Fibroblast of the conjunctiva (primary cell): ENCODE results near the gene QSOX2.

Experiments
- DNase-seq: peaks from one replicate; pipeline ENCODE4 v3.0.0-alpha.2; 2010; ENCODE audit warnings: low read depth

QSOX2 gene

DNA sequence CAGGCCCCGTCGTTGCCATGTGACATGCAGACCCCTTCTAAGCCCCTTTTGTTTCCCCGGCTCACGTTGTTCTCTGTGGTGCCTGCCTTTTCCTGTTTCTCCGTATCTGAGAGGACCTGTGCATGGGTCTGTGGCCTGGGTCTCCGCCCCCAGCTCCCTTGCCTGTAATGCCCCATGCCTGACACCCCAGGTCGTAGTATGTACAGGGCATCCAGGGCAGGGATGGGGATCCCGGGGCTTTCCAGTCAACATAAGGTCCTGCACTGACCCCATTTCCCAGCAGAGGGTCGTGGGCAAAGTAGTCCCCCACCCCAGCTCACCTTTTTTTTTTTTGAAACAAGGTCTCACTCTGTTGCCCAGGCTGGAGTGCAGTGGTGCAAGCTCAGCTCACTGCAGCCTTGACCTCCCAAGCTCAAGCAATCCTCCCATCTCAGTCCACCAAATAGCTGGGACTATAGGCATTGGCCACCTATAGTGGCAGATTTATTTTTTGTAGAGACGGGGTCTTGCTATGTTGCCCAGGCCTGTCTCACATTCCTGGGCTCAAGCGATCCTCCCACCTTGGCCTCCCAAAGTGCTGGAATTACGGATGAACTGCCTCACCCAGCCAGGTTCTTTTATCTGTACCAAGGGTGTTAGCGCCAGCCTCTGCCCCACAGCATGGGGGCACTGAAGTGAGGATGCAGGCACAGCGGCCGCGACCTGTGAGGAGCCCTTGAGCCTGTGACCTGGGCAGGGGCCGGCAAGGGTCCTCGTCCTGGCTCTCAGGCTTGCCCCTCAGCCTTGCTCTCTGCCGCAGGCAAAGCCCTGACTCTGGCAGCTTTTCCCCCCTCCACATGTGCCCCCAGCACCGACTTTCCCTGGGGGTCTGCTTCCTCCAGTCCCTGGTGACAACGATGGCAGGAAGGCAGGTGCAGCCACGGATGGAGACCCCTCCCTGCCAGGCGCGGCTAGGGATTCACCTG lies 19.1 kb upstream of the QSOX2 start:
- DNase-seq: no peak

DNA sequence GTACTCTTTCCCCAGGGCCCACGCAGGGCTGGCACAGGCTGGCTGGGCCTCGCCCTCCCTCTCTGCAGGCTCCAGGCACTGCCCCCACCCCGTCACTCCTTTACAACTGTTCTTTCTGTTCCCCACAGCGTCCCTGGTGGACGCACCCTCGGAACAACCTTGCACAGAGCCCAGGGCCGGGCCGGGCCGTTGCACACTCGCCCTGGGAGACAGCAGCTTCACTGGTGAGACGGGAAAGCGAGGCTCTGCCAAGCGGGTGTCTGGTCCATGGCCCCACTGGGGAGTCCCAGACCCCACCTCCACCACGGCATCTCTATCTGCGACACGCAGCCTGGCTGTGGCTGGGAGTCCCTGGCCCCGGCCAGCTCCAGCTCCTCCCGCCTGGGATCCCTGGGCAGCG lies 18.4 kb upstream of the QSOX2 start:
- DNase-seq: no peak

DNA sequence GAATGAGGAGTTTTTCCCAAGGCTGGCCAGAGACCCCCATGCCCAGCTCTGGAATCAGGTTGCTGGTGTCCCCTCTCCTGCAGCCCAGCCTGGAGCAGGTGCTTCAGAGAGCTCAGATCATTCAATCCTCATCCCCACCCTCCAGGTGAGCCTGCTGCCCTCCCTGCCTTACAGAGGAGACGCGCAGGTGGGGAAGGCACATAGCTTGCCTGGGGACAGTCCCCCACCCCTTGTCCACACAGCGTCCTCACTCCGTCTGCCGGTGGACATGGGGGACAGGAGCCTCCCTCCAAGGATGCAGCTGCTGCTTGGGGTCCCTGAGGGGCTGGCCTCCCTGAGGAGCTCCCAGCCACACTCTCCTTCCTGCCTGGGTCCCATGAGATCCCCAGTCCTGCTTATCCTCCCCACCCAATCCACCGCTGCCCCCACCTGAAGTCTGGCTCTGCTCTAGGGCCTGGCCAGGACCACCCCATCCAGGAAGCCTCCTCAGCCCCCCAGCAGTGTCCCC lies 17.1 kb upstream of the QSOX2 start:
- DNase-seq: no peak

DNA sequence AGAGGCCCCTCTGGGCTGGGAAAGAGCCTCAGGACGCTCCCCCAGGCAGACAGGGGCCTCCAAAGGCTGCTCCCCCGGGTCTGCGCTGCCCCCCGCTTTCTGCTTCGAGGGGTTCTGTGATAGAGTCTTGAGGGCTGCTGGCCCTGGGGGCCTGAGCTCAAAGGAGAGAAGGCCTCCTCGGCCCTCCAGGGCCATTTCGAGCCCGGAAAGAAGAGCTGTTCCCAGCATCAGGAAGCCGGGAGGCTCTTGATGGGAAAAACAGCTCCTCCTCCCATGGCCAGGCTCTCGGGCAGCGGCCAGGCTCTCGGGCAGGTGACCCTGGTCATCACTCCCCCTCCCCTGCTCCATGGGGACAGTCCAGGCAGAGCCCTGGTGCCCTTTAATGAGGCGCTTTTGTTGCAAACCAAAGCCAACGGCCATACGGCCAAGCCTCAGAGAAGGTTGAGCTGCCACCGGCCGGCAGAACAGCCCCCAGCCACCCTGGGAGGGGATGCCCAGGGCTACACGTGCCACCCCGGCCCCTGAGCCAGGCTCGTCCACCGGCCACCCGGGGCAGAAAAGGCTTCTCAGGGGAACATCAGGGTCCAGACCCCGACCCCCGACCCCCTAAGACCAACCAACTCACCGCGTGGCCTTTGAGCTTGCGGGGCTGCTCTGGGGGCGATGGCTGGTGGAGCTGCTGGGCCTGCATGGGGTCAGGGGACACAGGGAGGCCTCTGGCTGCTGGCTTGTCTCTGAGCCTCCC lies 16.2 kb upstream of the QSOX2 start:
- DNase-seq: no peak

DNA sequence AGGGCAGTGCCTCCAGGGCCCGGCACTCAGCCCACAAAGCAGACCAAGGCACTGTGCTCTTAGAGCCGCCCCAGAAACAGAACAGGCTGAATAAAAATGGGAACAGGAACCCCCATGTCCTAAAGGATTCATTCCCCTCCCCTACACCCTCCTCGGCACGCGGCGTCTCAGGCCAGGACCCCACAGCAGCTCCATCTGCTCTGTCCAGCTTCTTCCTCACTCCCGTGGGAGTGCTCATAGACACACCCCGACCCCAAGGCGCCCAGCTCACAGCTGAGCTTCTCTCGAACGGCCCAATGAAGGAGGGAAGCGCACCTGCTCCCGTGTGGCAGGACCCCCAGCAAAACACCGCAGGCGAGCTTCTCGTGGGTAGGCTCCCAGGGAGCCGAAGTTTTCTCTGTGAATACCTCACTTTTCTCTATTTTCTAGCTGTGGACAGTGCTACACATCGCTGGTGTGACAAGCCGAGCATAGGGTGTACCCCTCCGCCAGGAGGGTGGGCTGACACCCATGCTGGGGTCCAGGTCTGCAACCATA lies 15.4 kb upstream of the QSOX2 start:
- no peak for DNase-seq

DNA sequence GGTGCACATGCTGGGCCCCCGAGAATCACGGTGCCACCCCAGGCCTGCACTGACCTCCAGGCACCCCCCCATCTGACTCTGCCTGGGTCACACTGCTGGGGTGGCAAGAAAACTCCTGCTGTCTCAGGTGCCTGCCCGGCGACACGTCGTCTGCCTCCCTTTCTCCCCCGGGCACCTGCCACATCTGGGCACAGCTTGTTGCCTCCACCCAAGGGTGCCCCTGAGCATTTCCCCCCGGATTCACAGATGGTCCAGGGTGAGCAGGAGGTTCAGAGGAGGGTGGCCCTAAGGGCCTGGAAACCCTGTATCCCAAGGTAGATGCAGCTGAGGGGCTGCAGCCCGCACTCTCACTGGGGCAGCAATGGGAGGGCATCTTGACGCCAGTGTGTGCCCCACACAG lies 14.9 kb upstream of the QSOX2 start:
- no peak for DNase-seq

DNA sequence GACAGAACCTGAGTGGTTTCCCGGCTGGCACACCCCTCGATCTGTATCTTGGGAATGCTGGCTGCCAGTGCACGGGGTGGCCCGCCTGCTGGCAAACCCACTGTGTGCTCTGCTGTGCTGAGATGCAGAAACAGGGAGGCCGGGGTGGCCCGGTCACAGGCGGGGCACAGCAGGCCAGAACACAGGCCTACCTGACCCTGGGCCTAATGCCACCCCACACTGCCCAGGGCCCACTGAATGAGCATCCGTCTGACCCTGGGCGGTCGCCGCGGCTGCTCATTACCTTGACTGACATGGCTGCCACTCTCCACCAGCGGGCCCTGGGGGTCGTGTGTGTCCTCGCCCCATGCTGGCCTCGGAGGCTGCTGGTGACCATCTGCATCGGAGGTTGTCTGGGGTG lies 14.2 kb upstream of the QSOX2 start:
- no peak for DNase-seq

DNA sequence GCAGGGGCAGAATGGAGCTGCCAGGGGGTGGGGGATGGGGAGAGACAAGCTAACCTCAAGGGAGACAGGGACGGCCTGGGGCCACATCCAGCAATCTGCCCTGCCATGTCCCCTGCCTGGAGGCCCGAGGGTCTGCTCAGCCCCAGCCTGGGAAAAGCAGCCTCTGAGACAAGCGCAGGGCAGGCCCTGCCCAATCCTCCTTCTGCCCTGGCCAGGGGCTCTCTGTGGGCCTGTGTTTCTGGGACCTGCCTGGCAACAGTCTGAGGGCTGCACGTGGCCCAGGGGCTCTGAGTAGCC lies 13.9 kb upstream of the QSOX2 start:
- no peak for DNase-seq

DNA sequence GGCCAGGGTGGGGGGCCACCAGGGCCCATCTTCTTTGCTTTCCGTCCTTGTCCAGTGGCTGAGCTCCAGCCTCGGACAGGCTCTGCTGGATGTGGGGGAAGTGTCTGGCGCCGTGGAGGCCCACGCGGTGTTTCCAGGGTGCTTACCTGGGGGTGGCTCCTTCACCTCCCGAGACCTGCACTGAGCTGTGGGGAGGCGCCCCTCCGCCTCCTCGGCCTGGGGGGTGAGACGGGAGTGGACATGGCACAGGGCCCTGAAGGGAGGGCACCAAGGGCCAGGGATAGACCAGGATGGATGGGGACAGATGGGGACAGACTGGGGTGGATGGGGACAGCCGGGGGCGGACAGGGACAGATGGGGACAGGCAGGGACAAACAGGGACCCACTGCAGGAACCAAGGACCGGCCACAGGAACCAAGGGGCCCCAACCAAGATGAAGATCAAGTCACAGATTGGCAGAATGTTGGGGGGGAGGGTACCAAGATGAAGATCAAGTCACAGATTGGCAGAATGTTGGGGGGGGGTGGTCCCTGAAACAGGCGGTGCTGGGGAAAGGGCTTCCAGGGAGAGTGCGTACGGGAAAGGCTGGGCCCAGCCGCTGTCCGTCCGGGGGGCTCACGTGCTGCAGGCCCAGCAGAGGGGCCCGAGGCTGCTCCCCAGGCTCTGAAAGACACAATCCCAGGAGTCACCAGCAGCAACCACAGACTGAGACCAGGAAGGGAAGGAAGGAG lies 13.3 kb upstream of the QSOX2 start:
- DNase-seq: no peak

DNA sequence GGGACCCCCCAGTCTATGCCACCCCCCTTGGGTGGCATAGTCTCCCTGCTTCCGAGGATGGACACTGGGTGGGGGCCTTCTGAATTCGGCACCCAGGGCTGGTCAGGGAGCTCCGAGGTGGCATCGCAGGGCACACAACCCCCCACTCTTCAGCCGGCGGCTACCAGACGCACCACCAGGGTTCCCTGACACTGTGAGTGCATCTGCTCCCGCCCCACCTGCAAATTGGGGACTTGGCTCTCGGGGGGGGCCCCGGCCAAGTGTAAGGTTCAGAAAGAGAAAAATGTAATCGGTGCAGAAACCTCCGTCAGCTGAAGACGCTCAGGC lies 12.7 kb upstream of the QSOX2 start:
- no peak for DNase-seq

DNA sequence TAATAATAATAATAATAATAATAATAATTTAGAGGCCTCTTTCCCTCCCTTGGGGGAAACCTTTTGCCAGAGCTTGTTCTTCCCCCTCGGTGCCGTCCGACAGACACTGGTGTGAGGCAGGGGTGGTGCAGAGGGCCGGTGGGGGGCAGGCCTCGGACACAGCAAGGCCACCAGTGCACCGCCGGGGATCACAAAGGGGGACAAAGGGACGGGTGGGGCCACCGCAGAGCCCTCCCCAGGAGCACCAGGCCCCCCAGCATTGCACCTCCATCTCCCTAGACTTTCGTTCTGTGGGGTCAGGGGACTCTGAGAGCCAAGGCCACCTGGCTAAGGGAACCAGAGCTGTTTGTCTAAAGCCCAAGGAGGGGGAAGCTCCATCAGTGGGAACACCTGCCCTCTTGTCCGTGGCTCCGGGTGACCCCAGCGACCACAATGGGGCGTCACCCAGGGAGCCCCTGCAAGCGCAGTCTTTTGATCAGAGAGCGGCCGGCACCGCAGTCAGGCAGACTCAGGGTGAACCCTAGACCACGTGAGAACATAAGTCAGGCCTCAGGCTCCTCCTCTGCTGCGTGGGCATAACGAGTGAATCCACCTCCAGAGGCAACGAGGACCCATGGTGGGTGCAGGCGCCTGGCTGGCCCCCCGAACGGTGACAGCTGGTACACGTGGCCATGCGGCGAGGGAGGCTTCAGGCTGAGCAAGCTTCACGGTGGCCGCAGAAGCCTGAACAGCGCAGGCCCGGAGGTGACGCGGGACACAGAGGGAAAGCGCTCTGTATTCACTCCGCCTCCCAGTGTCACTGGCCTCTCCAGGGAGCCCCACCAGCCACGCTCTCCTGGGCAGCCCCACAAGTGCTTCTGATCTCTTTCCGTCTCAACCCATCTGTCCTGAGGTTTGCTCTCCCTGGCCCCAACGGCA lies 12.0 kb upstream of the QSOX2 start:
- DNase-seq: no peak

DNA sequence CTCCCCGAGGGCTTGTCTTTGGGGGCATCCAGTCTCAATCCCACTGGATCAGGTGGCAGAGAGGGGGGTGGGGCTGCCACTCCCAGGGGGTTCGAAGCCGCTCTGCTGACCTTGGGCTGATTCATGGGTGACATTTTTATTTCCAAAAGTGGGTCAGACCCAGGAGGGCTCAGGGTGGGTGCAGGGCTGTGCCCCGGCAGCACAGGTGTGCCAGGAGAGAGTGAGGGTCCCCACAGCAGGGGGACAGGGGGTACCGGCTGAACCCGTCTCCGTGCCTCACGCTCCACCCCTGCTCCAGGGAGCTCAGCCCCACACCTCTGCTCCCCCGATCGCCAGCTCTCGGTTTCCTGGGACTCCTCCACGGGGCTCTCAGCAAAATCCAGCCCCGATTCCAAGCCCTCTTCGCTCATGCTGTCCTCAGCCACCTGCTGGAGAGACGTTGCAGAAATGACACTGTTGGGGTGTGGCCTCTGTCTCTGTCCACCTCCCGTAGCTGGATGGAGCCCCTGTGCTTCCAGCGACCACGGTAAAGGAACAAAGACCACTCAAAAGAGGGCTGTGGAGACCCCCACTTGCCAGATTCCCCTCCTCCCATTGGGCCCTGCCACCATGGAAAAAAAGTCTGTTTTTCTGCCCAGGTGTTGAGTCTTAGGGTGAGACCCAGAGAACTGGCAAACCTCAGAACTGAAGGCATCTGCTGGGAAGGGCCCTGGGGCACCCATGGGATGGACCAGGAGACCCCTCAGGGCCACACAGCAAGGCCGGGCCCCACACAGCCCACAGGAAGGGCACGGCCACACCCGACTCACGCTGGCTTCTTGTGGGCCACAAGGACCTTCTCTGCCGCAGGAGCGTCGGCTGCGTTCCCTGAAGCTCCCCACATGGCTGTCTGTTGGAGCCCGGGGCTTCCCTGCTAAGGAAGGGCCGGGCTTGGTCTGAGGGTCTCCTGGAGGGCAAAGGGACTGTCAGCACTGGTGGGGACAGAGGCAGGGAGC lies 10.6 kb upstream of the QSOX2 start:
- no peak for DNase-seq

DNA sequence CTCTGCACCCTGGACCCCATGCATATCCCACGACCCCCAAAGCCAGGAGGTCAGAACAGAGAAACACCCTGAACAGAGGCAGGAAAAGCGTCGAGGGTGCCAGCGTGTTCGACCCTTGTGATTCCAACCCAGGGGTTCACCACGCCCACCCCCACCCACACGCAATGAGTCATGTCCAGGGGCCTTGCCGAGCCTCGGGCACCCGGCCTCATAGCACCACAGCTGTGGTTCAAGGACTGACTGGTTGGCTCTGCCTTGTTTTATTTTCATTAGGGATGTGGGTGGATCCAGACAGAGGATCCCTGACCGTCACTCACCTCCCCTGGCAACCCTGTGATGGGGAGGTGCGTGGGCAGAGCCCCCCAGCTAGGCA lies 9.5 kb upstream of the QSOX2 start:
- DNase-seq: peak; percentile 43

DNA sequence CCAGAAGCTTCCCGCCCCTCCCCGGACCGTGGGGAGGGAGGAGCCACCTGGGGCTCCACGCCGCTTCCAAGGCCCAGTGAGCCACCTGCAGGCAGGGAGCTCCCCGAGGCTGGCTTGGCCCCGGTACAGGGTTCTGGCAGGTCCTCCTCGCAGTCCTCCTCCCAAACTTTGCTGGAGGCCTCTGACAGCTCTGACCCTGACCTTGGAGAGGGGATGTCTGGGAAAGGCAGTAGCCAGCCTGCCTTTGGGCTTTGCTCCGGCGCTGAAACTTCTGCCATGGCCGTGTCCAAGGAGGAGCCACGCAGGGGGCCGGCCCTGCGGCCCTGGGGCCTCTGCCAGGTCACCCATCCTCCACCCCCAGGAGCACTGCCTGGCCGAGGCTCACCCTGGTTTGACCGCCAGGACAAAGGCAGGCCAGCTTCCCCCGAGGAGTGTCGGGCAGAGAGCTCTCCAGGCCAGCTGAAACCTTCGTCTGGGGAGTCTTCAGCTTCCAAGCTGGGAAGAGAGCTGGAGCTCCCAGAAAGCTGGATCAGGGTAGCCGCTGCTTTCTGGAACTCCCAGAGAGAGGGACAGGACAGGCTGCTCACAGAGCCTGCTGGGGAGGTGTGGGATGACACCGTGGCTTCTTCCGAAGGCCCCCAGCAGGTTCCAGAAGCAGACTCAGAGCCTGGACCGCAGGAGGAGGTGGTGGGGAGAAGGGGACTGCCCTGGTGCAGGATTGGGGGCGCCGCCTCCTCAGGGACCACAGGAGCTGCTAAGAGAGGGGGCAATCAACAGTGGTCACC lies 9.0 kb upstream of the QSOX2 start:
- DNase-seq: no peak

DNA sequence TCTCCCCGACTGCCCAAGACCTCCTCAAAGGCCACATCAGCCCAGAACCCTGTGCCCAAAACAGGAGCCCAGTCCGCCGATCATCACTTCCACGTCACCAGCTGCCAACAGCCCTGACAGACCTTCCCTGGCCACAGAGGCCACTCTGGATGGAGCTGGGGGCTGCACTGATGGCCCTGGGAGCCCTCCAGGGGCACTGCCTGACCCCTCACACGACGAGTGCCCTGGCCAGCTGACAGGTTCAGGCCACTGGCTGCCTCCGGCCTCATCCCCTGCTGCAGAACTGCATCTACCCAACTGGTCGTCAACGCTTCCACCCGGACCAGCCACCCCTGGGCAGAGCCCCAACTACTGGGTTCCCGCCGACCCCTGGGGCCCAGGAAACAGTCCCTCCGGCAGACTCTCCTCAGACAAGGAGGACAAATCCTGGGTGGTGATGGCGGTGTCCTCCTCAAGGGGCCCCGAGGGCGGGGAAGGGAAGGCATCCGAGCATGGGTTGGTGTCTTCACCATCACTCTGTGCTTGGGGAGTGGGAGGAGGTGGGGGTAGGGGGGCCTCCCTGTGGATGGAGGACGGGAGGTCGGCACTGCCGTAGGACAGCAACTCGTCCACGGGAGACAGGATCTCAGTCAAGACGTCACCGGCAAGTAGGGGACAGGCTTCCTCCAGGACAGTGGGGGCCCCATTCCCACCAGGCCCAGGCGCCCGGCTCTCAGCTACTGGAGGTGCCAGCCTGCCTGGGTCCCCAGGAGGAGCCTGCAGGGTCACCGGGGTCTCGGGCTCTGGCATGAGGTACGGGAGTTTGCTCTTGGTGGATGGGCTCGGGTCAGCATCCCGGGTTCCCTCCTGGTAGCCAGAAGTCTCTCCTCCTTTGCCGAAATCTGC lies 7.9 kb upstream of the QSOX2 start:
- DNase-seq: no peak

DNA sequence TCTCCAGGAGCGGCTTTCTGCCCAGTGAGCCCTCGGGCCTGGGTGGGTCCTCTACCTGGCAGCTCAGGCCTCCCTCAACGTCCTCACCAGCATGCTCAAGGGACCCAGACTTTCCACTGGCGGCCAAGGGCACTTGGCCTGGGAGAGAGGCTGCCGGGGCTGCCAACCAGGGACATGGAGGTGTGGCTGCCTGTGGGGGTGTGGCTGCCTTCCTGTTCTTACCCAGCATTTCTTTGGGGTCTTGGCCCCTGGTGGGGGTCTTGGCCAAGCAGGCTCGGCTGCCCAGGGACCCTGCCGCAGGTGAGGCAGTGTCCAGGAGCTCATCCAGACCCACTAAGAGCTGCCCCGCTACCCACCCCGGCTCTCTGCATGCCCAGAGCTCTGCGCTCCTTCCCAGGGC lies 7.2 kb upstream of the QSOX2 start:
- DNase-seq: no peak

DNA sequence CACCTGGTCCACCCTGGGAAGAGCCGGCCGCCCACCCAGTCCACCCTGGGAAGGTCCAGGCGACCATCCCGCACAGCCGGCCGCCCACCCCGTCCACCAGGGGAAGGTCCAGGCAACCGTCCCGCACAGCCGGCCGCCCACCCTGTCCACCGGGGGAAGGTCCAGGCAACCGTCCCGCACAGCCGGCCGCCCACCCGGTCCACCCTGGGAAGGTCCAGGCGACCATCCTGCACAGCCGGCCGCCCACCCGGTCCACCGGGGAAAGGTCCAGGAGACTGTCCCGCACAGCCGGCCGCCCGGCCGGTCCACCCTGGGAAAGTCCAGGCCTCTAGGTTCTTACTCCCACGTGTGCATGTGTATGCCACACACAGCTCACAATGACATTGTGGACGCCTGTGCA lies 6.7 kb upstream of the QSOX2 start:
- no peak for DNase-seq
